Activated B cell treated with CpG ODN at 0.5 μM for 24 hours (primary cell): Measurements from ENCODE around the gene KLHL1. TPM values are rescaled to one million over a fixed set of nuclear protein-coding genes. Genes with fewer than 3 reads are reported as not detected.
A peak's percentile ranks its signal among the peaks of the same experiment; 100 is the strongest.

Experiments
- ATAC-seq: fragments of 200-7000 bp; cut with Tn5 transposase; one replicate; pipeline ENCODE4 v1.10.0; 2021; ENCODE audit warnings: low read depth, mild to moderate bottlenecking, moderate library complexity
- CTCF ChIA-PET: fragments of 350-600 bp; sonication (Branson Sonifier 250); formaldehyde crosslinking; loops from one replicate; lab custom pipeline; 2021; ENCODE audit warnings: antibody characterized with exemption; lab: Charles Lee
- POLR2A ChIA-PET: fragments of 350-600 bp; sonication (Branson Sonifier 250); formaldehyde crosslinking; loops from one replicate; lab custom pipeline; 2021; ENCODE audit warnings: antibody characterized with exemption; lab: Charles Lee
- DNase-seq: peaks from one replicate; pipeline ENCODE4 v3.0.0; 2022
- H3K27ac Mint-ChIP-seq: one replicate; pipeline ENCODE4 v1.8.0; 2020; ENCODE audit warnings: mixed read lengths
- H3K27me3 Mint-ChIP-seq: one replicate; pipeline ENCODE4 v1.8.0; 2021; ENCODE audit warnings: mixed read lengths
- H3K36me3 Mint-ChIP-seq: one replicate; pipeline ENCODE4 v1.8.0; 2021; ENCODE audit warnings: low read depth, mixed read lengths
- H3K4me1 Mint-ChIP-seq: one replicate; pipeline ENCODE4 v1.8.0; 2021; ENCODE audit warnings: mixed read lengths
- H3K4me3 Mint-ChIP-seq: one replicate; pipeline ENCODE4 v1.8.0; 2020; ENCODE audit warnings: mild to moderate bottlenecking, mixed read lengths
- H3K9me3 Mint-ChIP-seq: one replicate; pipeline ENCODE4 v1.8.0; 2020; ENCODE audit warnings: mixed read lengths
- intact Hi-C: fragments of 100-400 bp; cut with micrococcal nuclease; formaldehyde crosslinking; loops from one replicate; pipeline ENCODE4 v1.15.1; 2024
- total RNA-seq: library from RNA; stranded (reverse); gene quantifications from 2 replicates; pipeline ENCODE4 v1.2.3, GENCODE V29; 2022
- TF ChIP-seq, protein P1 (sequence below): fragments of 200-600 bp; IDR thresholded peaks from one replicate; pipeline ENCODE4 v1.8.0; 2022; ENCODE audit warnings: antibody characterized with exemption, mild to moderate bottlenecking

Gene KLHL1
- total RNA-seq, 1 donor from 2014 or later, result not detected

DNA sequence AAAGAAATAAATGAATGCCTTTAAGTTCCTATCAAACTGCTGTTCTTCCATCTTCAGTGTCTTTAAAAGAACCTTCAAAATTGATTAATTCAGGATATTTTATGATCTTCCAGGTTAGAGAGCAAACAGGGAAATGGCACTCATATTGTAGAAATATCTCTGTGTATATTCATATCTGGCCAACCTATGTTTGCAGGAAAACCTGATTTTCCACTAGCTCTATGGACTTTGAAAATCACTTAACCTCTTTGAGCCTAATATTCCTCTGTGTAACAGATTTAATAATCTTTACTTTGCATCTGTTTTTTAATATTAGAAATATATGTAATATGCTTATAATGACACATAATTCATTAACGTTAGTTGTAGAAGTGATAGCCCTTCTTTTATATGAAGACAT lies 228.3 kb downstream of the KLHL1 start:
- no peak overlapping the region for H3K4me3 Mint-ChIP-seq
- H3K27me3 Mint-ChIP-seq, result no peaks in the 10 kb centered on the region
- ChIA-PET CTCF (no interaction called here), POLR2A (no interaction called here)
- no peaks in the 10 kb centered on the region for H3K36me3 Mint-ChIP-seq
- H3K4me1 Mint-ChIP-seq, result no peaks in the 10 kb centered on the region
- no peaks in the 10 kb centered on the region for H3K9me3 Mint-ChIP-seq
- ATAC-seq, result no peak
- intact Hi-C loops, result no loop called here
- no peak for DNase-seq
- no peak overlapping the region for H3K27ac Mint-ChIP-seq
- TF ChIP-seq, protein P1, sequence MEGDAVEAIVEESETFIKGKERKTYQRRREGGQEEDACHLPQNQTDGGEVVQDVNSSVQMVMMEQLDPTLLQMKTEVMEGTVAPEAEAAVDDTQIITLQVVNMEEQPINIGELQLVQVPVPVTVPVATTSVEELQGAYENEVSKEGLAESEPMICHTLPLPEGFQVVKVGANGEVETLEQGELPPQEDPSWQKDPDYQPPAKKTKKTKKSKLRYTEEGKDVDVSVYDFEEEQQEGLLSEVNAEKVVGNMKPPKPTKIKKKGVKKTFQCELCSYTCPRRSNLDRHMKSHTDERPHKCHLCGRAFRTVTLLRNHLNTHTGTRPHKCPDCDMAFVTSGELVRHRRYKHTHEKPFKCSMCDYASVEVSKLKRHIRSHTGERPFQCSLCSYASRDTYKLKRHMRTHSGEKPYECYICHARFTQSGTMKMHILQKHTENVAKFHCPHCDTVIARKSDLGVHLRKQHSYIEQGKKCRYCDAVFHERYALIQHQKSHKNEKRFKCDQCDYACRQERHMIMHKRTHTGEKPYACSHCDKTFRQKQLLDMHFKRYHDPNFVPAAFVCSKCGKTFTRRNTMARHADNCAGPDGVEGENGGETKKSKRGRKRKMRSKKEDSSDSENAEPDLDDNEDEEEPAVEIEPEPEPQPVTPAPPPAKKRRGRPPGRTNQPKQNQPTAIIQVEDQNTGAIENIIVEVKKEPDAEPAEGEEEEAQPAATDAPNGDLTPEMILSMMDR, result no peak

DNA sequence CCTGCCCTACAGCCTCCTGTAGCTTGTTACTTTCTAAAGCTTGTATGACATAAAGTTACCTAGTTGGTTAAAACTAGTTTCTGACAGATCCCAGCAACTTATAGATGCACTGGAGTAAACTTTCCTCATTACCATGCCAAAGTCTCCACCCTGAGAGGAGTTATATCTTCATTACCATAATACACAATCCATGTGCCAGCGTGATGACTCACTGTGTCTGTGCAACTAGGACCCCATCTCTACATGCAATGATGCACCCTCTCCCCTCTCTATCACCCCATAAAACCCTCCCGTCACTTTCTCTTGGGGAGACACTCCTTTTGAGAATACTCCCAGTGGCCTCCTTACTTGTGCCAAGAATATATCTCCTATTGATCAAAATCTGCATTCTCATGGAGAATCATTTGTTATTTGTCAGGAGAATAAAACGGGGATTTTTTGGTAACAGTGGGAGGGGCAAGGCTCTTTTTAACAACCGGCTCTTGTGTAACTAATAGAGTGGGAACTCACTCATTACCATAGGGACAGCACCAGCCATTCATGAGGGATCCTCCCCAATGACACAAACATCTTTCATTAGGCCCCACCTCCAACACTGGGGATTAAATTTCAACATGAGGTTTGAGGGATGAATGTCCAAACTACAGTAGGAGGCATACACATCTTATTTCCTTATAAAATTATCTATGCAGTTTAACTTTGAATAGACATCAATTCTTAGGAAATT lies 235.8 kb downstream of the KLHL1 start:
- intact Hi-C loops, result no loop called here
- Mint-ChIP-seq H3K27ac (no peak overlapping the region), H3K9me3 (peaks cover 2% of the 10 kb centered on the region), H3K36me3 (no peaks in the 10 kb centered on the region), H3K4me1 (no peaks in the 10 kb centered on the region), H3K4me3 (no peak overlapping the region), H3K27me3 (no peaks in the 10 kb centered on the region)
- ATAC-seq, result no peak
- ChIA-PET POLR2A (no interaction called here), CTCF (no interaction called here)
- no peak for DNase-seq
- TF ChIP-seq, protein P1, result no peak

DNA sequence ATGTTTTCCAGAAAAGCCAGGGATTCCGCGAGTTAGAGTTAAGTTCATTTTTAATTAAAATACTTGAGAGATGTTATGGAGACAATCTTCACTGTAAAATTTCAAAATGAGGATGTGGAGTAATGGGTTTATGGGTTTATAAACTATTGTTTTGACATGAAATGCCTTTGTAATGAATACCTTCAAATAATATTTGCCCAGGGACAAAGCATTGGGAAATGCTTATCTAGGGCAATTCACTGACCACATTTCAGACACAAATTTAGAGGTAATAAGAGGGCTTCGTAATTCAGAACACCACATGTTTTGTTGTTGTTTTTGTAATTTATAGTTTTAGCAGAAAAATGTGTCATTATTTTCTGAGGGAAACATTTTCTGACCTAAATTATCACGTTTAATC lies 241.7 kb downstream of the KLHL1 start:
- ATAC-seq (no peak), DNase-seq (no peak)
- intact Hi-C loops, result no loop called here
- Mint-ChIP-seq H3K9me3 (peaks cover 2% of the 10 kb centered on the region), H3K27me3 (no peaks in the 10 kb centered on the region), H3K27ac (no peak overlapping the region), H3K4me3 (no peak overlapping the region), H3K4me1 (no peaks in the 10 kb centered on the region), H3K36me3 (no peaks in the 10 kb centered on the region)
- ChIA-PET CTCF (no interaction called here), POLR2A (no interaction called here)
- TF ChIP-seq, protein P1, result no peak

DNA sequence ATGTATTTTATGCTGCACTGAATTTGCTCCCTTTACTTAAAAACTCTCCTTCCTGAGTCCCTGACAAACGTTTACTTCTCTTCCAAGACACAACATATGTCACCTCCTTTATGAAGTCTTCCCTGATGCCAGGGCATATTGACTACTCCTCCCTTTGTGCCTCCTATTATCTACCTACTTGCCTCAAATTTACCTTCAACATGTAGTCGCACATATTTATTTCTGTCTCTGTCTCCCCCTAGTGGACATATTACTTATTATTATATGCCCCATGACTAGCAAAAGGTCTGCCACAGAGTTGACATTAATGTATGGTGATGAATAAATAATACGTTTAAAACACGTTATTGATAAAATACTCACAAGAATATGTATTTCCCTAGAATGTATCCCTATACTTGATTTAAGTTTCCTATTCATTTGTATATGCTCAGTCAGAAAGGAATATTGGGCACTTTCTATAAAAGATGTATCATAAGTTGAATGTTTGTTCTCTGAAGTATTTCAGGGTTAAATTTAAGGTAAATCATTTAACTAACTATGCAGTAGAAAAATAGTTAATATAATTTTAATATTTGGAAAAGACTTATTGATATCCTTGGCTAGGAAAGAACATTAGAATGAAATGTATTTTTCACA lies 250.9 kb downstream of the KLHL1 start:
- H3K9me3 Mint-ChIP-seq, result no peaks in the 10 kb centered on the region
- no peak for DNase-seq
- POLR2A ChIA-PET, result no interaction called here
- intact Hi-C loops, result no loop called here
- CTCF ChIA-PET, result no interaction called here
- TF ChIP-seq, protein P1, result no peak
- peak; percentile 47 for ATAC-seq
- H3K27me3 Mint-ChIP-seq, result no peaks in the 10 kb centered on the region
- H3K27ac Mint-ChIP-seq, result no peak overlapping the region
- no peaks in the 10 kb centered on the region for H3K36me3 Mint-ChIP-seq
- no peak overlapping the region for H3K4me3 Mint-ChIP-seq
- no peaks in the 10 kb centered on the region for H3K4me1 Mint-ChIP-seq

DNA sequence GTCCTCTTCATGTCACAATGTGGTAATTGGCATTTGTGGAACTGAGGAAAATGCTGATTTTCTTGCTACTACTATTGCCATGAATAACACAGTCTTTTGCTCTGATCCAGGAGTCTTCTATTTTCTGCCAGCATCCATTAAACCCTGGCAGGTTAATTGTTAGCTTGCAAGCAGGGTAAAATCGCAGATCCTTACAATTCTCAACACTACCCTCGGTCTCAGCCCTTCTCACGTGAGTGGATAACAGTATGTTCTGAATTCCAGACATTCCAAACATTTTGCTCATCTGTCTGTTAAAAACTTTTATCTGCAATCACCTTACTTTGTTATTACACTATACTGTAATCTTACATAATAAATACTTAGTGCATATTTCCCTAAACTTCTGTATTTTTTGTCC lies 251.9 kb downstream of the KLHL1 start:
- intact Hi-C loops, result no loop called here
- TF ChIP-seq, protein P1, result no peak
- Mint-ChIP-seq H3K27ac (no peak overlapping the region), H3K4me3 (no peak overlapping the region), H3K27me3 (no peaks in the 10 kb centered on the region), H3K4me1 (no peaks in the 10 kb centered on the region), H3K9me3 (no peaks in the 10 kb centered on the region), H3K36me3 (no peaks in the 10 kb centered on the region)
- ChIA-PET POLR2A (no interaction called here), CTCF (no interaction called here)
- ATAC-seq, result no peak
- DNase-seq, result no peak
